HEK293 (cell line): Measurements from ENCODE around the gene ARMC3.
A peak's percentile ranks its signal among the peaks of the same experiment; 100 is the strongest.

Experiments used
- CTCF ChIA-PET: fragments of 350-600 bp; formaldehyde crosslinking; extraction: SDS; loops from one replicate; lab custom pipeline; 2021; ENCODE audit warnings: antibody characterized with exemption; lab: Yijun Ruan, JAX
- POLR2A ChIA-PET: fragments of 300-600 bp; formaldehyde crosslinking; extraction: SDS; loops from one replicate; lab custom pipeline; 2020; ENCODE audit warnings: antibody characterized with exemption, inconsistent platforms; lab: Yijun Ruan, JAX
- H3K27ac ChIP-seq: fragments of 200-500 bp; sonication (Bioruptor generic); 2 replicates; pipeline ENCODE4 v1.5.1; 2014; ENCODE audit warnings: low read depth, low read length, control low read depth, inconsistent platforms; ENCODE audit errors: extremely low read depth
- H3K36me3 ChIP-seq, 2 experiments: fragments of 200-500 bp in 1 of 2; sonication (Bioruptor generic) in 1 of 2; 1 replicate in 1 of 2; 2 replicates in 1 of 2; pipeline ENCODE4 v1.5.1; 2014 to 2017; ENCODE audit warnings: inconsistent platforms in 2 of 2, low read length in 2 of 2; ENCODE audit not compliant: control insufficient read depth in 2 of 2, insufficient read depth in 1 of 2
- H3K4me1 ChIP-seq: fragments of 200-500 bp; sonication (Bioruptor generic); 2 replicates; pipeline ENCODE4 v1.5.1; 2014; ENCODE audit warnings: mild to moderate bottlenecking, low read length, inconsistent platforms; ENCODE audit not compliant: control insufficient read depth, insufficient read depth
- H3K4me3 ChIP-seq: 2 replicates; pipeline ENCODE4 v1.5.1; 2011; ENCODE audit warnings: low read depth, mild to moderate bottlenecking, control low read depth, low read length, moderate library complexity
- H3K9me3 ChIP-seq: fragments of 200-500 bp; sonication (Bioruptor generic); 2 replicates; pipeline ENCODE4 v1.5.1; 2014; ENCODE audit warnings: low read depth, low read length, inconsistent platforms; ENCODE audit not compliant: control insufficient read depth, insufficient read depth
- GLIS1 ChIP-seq: fragments of 450-650 bp; formaldehyde crosslinking; IDR thresholded peaks from 2 replicates; pipeline ENCODE4 v1.5.1; 2016; ENCODE audit warnings: missing biosample characterization, missing genetic modification characterization
- HOXC10 ChIP-seq: sonication (generic); formaldehyde crosslinking; IDR thresholded peaks from 2 replicates; pipeline ENCODE4 v1.8.1; 2023; ENCODE audit warnings: mild to moderate bottlenecking, missing genetic modification reagents
- KLF16 ChIP-seq: fragments of 450-650 bp; formaldehyde crosslinking; IDR thresholded peaks from 2 replicates; pipeline ENCODE4 v1.5.1; 2017; ENCODE audit warnings: missing biosample characterization, missing genetic modification characterization
- KLF8 ChIP-seq: fragments of 450-650 bp; formaldehyde crosslinking; IDR thresholded peaks from 2 replicates; pipeline ENCODE4 v1.5.1; 2016; ENCODE audit warnings: missing biosample characterization, missing genetic modification characterization
- MYNN ChIP-seq: fragments of 450-650 bp; formaldehyde crosslinking; IDR thresholded peaks from 2 replicates; pipeline ENCODE4 v1.5.1; 2016; ENCODE audit warnings: missing biosample characterization, missing genetic modification characterization, borderline replicate concordance
- MZF1 ChIP-seq: fragments of 450-650 bp; formaldehyde crosslinking; IDR thresholded peaks from 2 replicates; pipeline ENCODE4 v1.5.1; 2017; ENCODE audit warnings: missing biosample characterization, missing genetic modification characterization, borderline replicate concordance
- OVOL3 ChIP-seq: fragments of 450-650 bp; formaldehyde crosslinking; IDR thresholded peaks from 2 replicates; pipeline ENCODE4 v1.5.1; 2016; ENCODE audit warnings: missing biosample characterization, missing genetic modification characterization
- ZBTB17 ChIP-seq: fragments of 450-650 bp; formaldehyde crosslinking; IDR thresholded peaks from 2 replicates; pipeline ENCODE4 v1.5.1; 2016; ENCODE audit warnings: missing biosample characterization, missing genetic modification characterization
- ZFP37 ChIP-seq: fragments of 450-650 bp; formaldehyde crosslinking; IDR thresholded peaks from 2 replicates; pipeline ENCODE4 v1.5.1; 2016; ENCODE audit warnings: missing biosample characterization, missing genetic modification characterization
- ZFP41 ChIP-seq: fragments of 450-650 bp; formaldehyde crosslinking; IDR thresholded peaks from 2 replicates; pipeline ENCODE4 v1.5.1; 2016; ENCODE audit warnings: missing biosample characterization, missing genetic modification characterization, borderline replicate concordance
- ZNF140 ChIP-seq: fragments of 450-650 bp; formaldehyde crosslinking; IDR thresholded peaks from 2 replicates; pipeline ENCODE4 v1.5.1; 2016; ENCODE audit warnings: missing biosample characterization, missing genetic modification characterization
- ZNF174 ChIP-seq: fragments of 450-650 bp; formaldehyde crosslinking; IDR thresholded peaks from 2 replicates; pipeline ENCODE4 v1.5.0; 2017; ENCODE audit warnings: missing biosample characterization, mild to moderate bottlenecking, missing genetic modification characterization
- ZNF175 ChIP-seq: fragments of 450-650 bp; formaldehyde crosslinking; IDR thresholded peaks from 2 replicates; pipeline ENCODE4 v1.5.1; 2016; ENCODE audit warnings: missing biosample characterization, missing genetic modification characterization
- ZNF214 ChIP-seq: fragments of 450-650 bp; formaldehyde crosslinking; IDR thresholded peaks from 2 replicates; pipeline ENCODE4 v1.5.1; 2017; ENCODE audit warnings: missing biosample characterization, mild to moderate bottlenecking, missing genetic modification characterization, borderline replicate concordance
- ZNF292 ChIP-seq: fragments of 450-650 bp; formaldehyde crosslinking; IDR thresholded peaks from 2 replicates; pipeline ENCODE4 v1.5.1; 2016; ENCODE audit warnings: low read depth, missing biosample characterization, missing genetic modification characterization, borderline replicate concordance
- ZNF302 ChIP-seq: fragments of 450-650 bp; formaldehyde crosslinking; IDR thresholded peaks from 2 replicates; pipeline ENCODE4 v1.5.1; 2016; ENCODE audit warnings: missing biosample characterization, missing genetic modification characterization, low read depth
- ZNF514 ChIP-seq: fragments of 450-650 bp; formaldehyde crosslinking; IDR thresholded peaks from 2 replicates; pipeline ENCODE4 v1.5.1; 2016; ENCODE audit warnings: missing biosample characterization, missing genetic modification characterization
- ZNF544 ChIP-seq: fragments of 450-650 bp; formaldehyde crosslinking; IDR thresholded peaks from 2 replicates; pipeline ENCODE4 v1.5.0; 2017; ENCODE audit warnings: missing biosample characterization, missing genetic modification characterization
- ZNF560 ChIP-seq: fragments of 450-650 bp; formaldehyde crosslinking; IDR thresholded peaks from 2 replicates; pipeline ENCODE4 v1.5.1; 2017; ENCODE audit warnings: missing biosample characterization, missing genetic modification characterization, borderline replicate concordance
- ZNF580 ChIP-seq: fragments of 450-650 bp; formaldehyde crosslinking; IDR thresholded peaks from 2 replicates; pipeline ENCODE4 v1.5.1; 2016; ENCODE audit warnings: missing biosample characterization, missing genetic modification characterization
- ZNF596 ChIP-seq: fragments of 450-650 bp; IDR thresholded peaks from 2 replicates; pipeline ENCODE4 v1.5.0; 2018; ENCODE audit warnings: missing biosample characterization, mild to moderate bottlenecking, missing genetic modification characterization, moderate library complexity
- ZNF658 ChIP-seq: fragments of 450-650 bp; formaldehyde crosslinking; IDR thresholded peaks from 2 replicates; pipeline ENCODE4; 2016; ENCODE audit warnings: missing biosample characterization, missing genetic modification characterization
- ZNF660 ChIP-seq: fragments of 450-650 bp; IDR thresholded peaks from 2 replicates; pipeline ENCODE4 v1.5.1; 2018; ENCODE audit warnings: missing biosample characterization, mild to moderate bottlenecking, missing genetic modification characterization
- ZNF777 ChIP-seq: fragments of 450-650 bp; formaldehyde crosslinking; IDR thresholded peaks from 2 replicates; pipeline ENCODE4 v1.5.1; 2017; ENCODE audit warnings: missing biosample characterization, missing genetic modification characterization, borderline replicate concordance
- ZNF785 ChIP-seq: fragments of 450-650 bp; formaldehyde crosslinking; IDR thresholded peaks from 2 replicates; pipeline ENCODE4 v1.5.1; 2016; ENCODE audit warnings: missing biosample characterization, missing genetic modification characterization
- ZSCAN5A ChIP-seq: fragments of 450-650 bp; formaldehyde crosslinking; IDR thresholded peaks from 2 replicates; pipeline ENCODE4 v1.5.1; 2016; ENCODE audit warnings: missing biosample characterization, missing genetic modification characterization

The ARMC3 gene

GRCh38 chr10:23040002-23040401 lies 112.1 kb downstream of the ARMC3 start:
- H3K9me3 ChIP-seq = no peaks in the 10 kb centered on the region
- H3K27ac ChIP-seq = no peak overlapping the region
- no peak for TF ChIP-seq ZNF580 (tag by site-specific recombination)
- no peak for TF ChIP-seq ZNF174
- ChIA-PET CTCF (interaction anchor here (0.7 kb wide), 2 partner anchors 9 to 1049 kb away, joined by 3 read pairs; no protein-coding TSS in a partner anchor), POLR2A (no interaction called here)
- H3K4me3 ChIP-seq = no peak overlapping the region
- H3K4me1 ChIP-seq = no peaks in the 10 kb centered on the region
- H3K36me3 ChIP-seq = no peaks in the 10 kb centered on the region

- H3K9me3 ChIP-seq = no peaks in the 10 kb centered on the region
- peaks cover 6% of the 10 kb centered on the region; the same call in 1 of the 2 replicates for H3K4me1 ChIP-seq
- H3K4me3 ChIP-seq = no peak overlapping the region
- ChIA-PET CTCF (no interaction called here), POLR2A (no interaction called here)
- TF ChIP-seq ZFP41 (tag by site-specific recombination) (no peak), ZSCAN5A (no peak), ZNF660 (tag by site-specific recombination) (no peak), ZNF785 (tag by site-specific recombination) (no peak), HOXC10 (CRISPR knock-in tag) (no peak), ZNF292 (tag by site-specific recombination) (no peak), ZNF658 (tag by site-specific recombination) (no peak), ZNF302 (no peak), ZNF175 (tag by site-specific recombination) (no peak), ZNF514 (tag by site-specific recombination) (no peak)
- no peaks in the 10 kb centered on the region for H3K36me3 ChIP-seq
- no peak overlapping the region for H3K27ac ChIP-seq
Measured at GRCh38 chr10:23046027-23046426, 118.2 kb downstream of the ARMC3 start.

GRCh38 chr10:23047201-23048050 lies 119.6 kb downstream of the ARMC3 start:
- no peaks in the 10 kb centered on the region for H3K9me3 ChIP-seq
- no peak overlapping the region for H3K4me3 ChIP-seq
- peaks cover 6% of the 10 kb centered on the region; the same call in 1 of the 2 replicates for H3K4me1 ChIP-seq
- POLR2A ChIA-PET = no interaction called here
- H3K27ac ChIP-seq = no peak overlapping the region
- CTCF ChIA-PET = interaction anchor here (0.6 to 1.0 kb wide), 2 partner anchors 47 to 1457 kb away, joined by 3 read pairs; no protein-coding TSS in a partner anchor
- TF ChIP-seq ZNF214 (no peak), ZBTB17 (tag by site-specific recombination) (peak; percentile 28; the same call in 1 of the 2 replicates)
- no peaks in the 10 kb centered on the region for H3K36me3 ChIP-seq

- Histone ChIP-seq H3K36me3 (no peaks in the 10 kb centered on the region), H3K9me3 (no peaks in the 10 kb centered on the region), H3K27ac (no peak overlapping the region), H3K4me1 (peaks cover 6% of the 10 kb centered on the region; the same call in 1 of the 2 replicates), H3K4me3 (no peak overlapping the region)
- no peak for TF ChIP-seq KLF8
- TF ChIP-seq OVOL3 = no peak
- TF ChIP-seq ZFP37 = no peak
- no peak for TF ChIP-seq ZNF777
- no peak for TF ChIP-seq GLIS1 (tag by site-specific recombination)
- TF ChIP-seq MYNN (tag by site-specific recombination) = no peak
- no peak for TF ChIP-seq MZF1 (tag by site-specific recombination)
- TF ChIP-seq ZNF560 (tag by site-specific recombination) = no peak
- no peak for TF ChIP-seq KLF16 (tag by site-specific recombination)
- TF ChIP-seq ZNF140 (tag by site-specific recombination) = no peak
- TF ChIP-seq ZNF544 (tag by site-specific recombination) = no peak
- TF ChIP-seq ZNF596 = no peak
- POLR2A ChIA-PET = no interaction called here
- CTCF ChIA-PET = interaction anchor here (0.6 kb wide), 2 partner anchors 8 to 35 kb away, joined by 3 to 4 read pairs; no protein-coding TSS in a partner anchor
Measured at GRCh38 chr10:23048191-23048590, 120.3 kb downstream of the ARMC3 start.
